ENCODE measurements around the gene PDK4. TPM values are rescaled to one million over a fixed set of nuclear protein-coding genes. Genes with fewer than 3 reads are reported as not detected.

Gene PDK4
- total and polyA plus RNA-seq, 7 experiments from 2014 or later, result 0.62 to 3.6 (median 1.2) TPM; not detected in 4

GRCh38 chr7:95545673-95546072, 50.6 kb downstream of the PDK4 start:
- Histone ChIP-seq H3K27me3 (ENCODE audit: control insufficient read depth in 2 of 2, insufficient read depth in 2 of 2, low read length in 2 of 2) (no peaks in the 10 kb centered on the region), H3K4me1 (ENCODE audit: control insufficient read depth in 2 of 2, insufficient read depth in 2 of 2, low read length in 2 of 2) (no peaks in the 10 kb centered on the region), H3K36me3 (ENCODE audit: control insufficient read depth in 2 of 3, insufficient read depth in 3 of 3, low read length in 3 of 3) (no peaks in the 10 kb centered on the region), H3K4me3 (ENCODE audit: low read length) (no peak overlapping the region), H3K9me3 (ENCODE audit: control insufficient read depth in 2 of 3, low read length in 3 of 3) (no peaks in the 10 kb centered on the region), H3K27ac (ENCODE audit: low read depth, low read length) (no peak overlapping the region)
- no peaks in the 10 kb centered on the region for H3K9me3 Mint-ChIP-seq
- ATAC-seq (no peak), DNase-seq (no peak)
- H3K27me3 Mint-ChIP-seq, result peaks cover 5 to 21% (median 7%) of the 10 kb centered on the region in 5 donors
- intact Hi-C loops (cut with micrococcal nuclease), result no loop called here
- ChIA-PET POLR2A (no interaction called here), CTCF (no interaction called here)
- H3K4me1 Mint-ChIP-seq, result peaks cover 0 to 2% (median 0%) of the 10 kb centered on the region in 7 donors
- H3K27ac Mint-ChIP-seq, result no peak overlapping the region
- H3K36me3 Mint-ChIP-seq, result no peaks in the 10 kb centered on the region
- no peak overlapping the region for H3K4me3 Mint-ChIP-seq

GRCh38 chr7:95545007-95545615, 51.2 kb downstream of the PDK4 start:
- no peaks in the 10 kb centered on the region for H3K27me3 ChIP-seq (ENCODE audit: control insufficient read depth in 2 of 2, insufficient read depth in 2 of 2, low read length in 2 of 2)
- Mint-ChIP-seq H3K27me3 (peaks cover 5 to 21% (median 13%) of the 10 kb centered on the region in 5 donors), H3K9me3 (no peaks in the 10 kb centered on the region), H3K4me1 (peaks cover 0 to 2% (median 0%) of the 10 kb centered on the region in 7 donors), H3K27ac (no peak overlapping the region), H3K4me3 (no peak overlapping the region), H3K36me3 (no peaks in the 10 kb centered on the region)
- no peak overlapping the region for H3K27ac ChIP-seq (ENCODE audit: low read depth, low read length)
- no peaks in the 10 kb centered on the region for H3K9me3 ChIP-seq (ENCODE audit: control insufficient read depth in 2 of 3, low read length in 3 of 3)
- DNase-seq, result no peak
- ChIA-PET POLR2A (no interaction called here), CTCF (no interaction called here)
- H3K4me1 ChIP-seq (ENCODE audit: control insufficient read depth in 2 of 2, insufficient read depth in 2 of 2, low read length in 2 of 2), result no peaks in the 10 kb centered on the region
- no peak overlapping the region for H3K4me3 ChIP-seq (ENCODE audit: low read length)
- H3K36me3 ChIP-seq (ENCODE audit: control insufficient read depth in 2 of 3, insufficient read depth in 3 of 3, low read length in 3 of 3), result no peaks in the 10 kb centered on the region
- ATAC-seq, result no peak
- intact Hi-C loops (cut with micrococcal nuclease), result no loop called here

- Mint-ChIP-seq H3K27ac (no peak overlapping the region), H3K27me3 (peaks cover 5 to 22% (median 18%) of the 10 kb centered on the region in 5 donors), H3K9me3 (no peaks in the 10 kb centered on the region), H3K4me1 (peaks cover 0 to 2% (median 0%) of the 10 kb centered on the region in 7 donors), H3K36me3 (no peaks in the 10 kb centered on the region), H3K4me3 (no peak overlapping the region)
- no peaks in the 10 kb centered on the region for H3K4me1 ChIP-seq (ENCODE audit: control insufficient read depth in 2 of 2, insufficient read depth in 2 of 2, low read length in 2 of 2)
- no peak overlapping the region for H3K4me3 ChIP-seq (ENCODE audit: low read length)
- CTCF ChIA-PET, result no interaction called here
- POLR2A ChIA-PET, result no interaction called here
- ATAC-seq (no peak), DNase-seq (no peak)
- H3K36me3 ChIP-seq (ENCODE audit: control insufficient read depth in 2 of 3, insufficient read depth in 3 of 3, low read length in 3 of 3), result no peaks in the 10 kb centered on the region
- intact Hi-C loops (cut with micrococcal nuclease), result no loop called here
- H3K9me3 ChIP-seq (ENCODE audit: control insufficient read depth in 2 of 3, low read length in 3 of 3), result no peaks in the 10 kb centered on the region
- H3K27ac ChIP-seq (ENCODE audit: low read depth, low read length), result no peak overlapping the region
- H3K27me3 ChIP-seq (ENCODE audit: control insufficient read depth in 2 of 2, insufficient read depth in 2 of 2, low read length in 2 of 2), result no peaks in the 10 kb centered on the region
Observed at GRCh38 chr7:95544171-95544570, 52.1 kb downstream of the PDK4 start.

GRCh38 chr7:95543312-95543711, 53.0 kb downstream of the PDK4 start:
- intact Hi-C loops (cut with micrococcal nuclease), result no loop called here
- CTCF ChIA-PET, result no interaction called here
- no peak overlapping the region for H3K27ac ChIP-seq (ENCODE audit: low read depth, low read length)

GRCh38 chr7:95540366-95540765, 56.0 kb downstream of the PDK4 start:
- Mint-ChIP-seq H3K4me1 (peaks cover 0 to 1% (median 0%) of the 10 kb centered on the region in 7 donors), H3K9me3 (no peaks in the 10 kb centered on the region), H3K36me3 (no peaks in the 10 kb centered on the region), H3K27ac (no peak overlapping the region), H3K4me3 (no peak overlapping the region), H3K27me3 (peaks cover 2 to 26% (median 21%) of the 10 kb centered on the region in 5 donors)
- no peak for DNase-seq
- no peak overlapping the region for H3K27ac ChIP-seq (ENCODE audit: low read depth, low read length)
- no peaks in the 10 kb centered on the region for H3K36me3 ChIP-seq (ENCODE audit: control insufficient read depth in 2 of 3, insufficient read depth in 3 of 3, low read length in 3 of 3)
- ChIA-PET POLR2A (no interaction called here), CTCF (no interaction called here)
- H3K9me3 ChIP-seq (ENCODE audit: control insufficient read depth in 2 of 3, low read length in 3 of 3), result no peaks in the 10 kb centered on the region
- no peak overlapping the region for H3K4me3 ChIP-seq (ENCODE audit: low read length)
- intact Hi-C loops (cut with micrococcal nuclease), result no loop called here
- H3K4me1 ChIP-seq (ENCODE audit: control insufficient read depth in 2 of 2, insufficient read depth in 2 of 2, low read length in 2 of 2), result no peaks in the 10 kb centered on the region
- ATAC-seq, result no peak
- H3K27me3 ChIP-seq (ENCODE audit: control insufficient read depth in 2 of 2, insufficient read depth in 2 of 2, low read length in 2 of 2), result no peaks in the 10 kb centered on the region

More at GRCh38 chr7:95543312-95543711, 53.0 kb downstream of the PDK4 start:
- H3K27ac Mint-ChIP-seq, result no peak overlapping the region
- Histone ChIP-seq H3K9me3 (ENCODE audit: control insufficient read depth in 2 of 3, low read length in 3 of 3) (no peaks in the 10 kb centered on the region), H3K4me1 (ENCODE audit: control insufficient read depth in 2 of 2, insufficient read depth in 2 of 2, low read length in 2 of 2) (no peaks in the 10 kb centered on the region), H3K36me3 (ENCODE audit: control insufficient read depth in 2 of 3, insufficient read depth in 3 of 3, low read length in 3 of 3) (no peaks in the 10 kb centered on the region), H3K4me3 (ENCODE audit: low read length) (no peak overlapping the region), H3K27me3 (ENCODE audit: control insufficient read depth in 2 of 2, insufficient read depth in 2 of 2, low read length in 2 of 2) (no peaks in the 10 kb centered on the region)
- H3K36me3 Mint-ChIP-seq, result no peaks in the 10 kb centered on the region
- POLR2A ChIA-PET, result no interaction called here
- no peak overlapping the region for H3K4me3 Mint-ChIP-seq
- no peaks in the 10 kb centered on the region for H3K9me3 Mint-ChIP-seq
- ATAC-seq, result no peak
- DNase-seq, result no peak
- H3K4me1 Mint-ChIP-seq, result peaks cover 0 to 2% (median 0%) of the 10 kb centered on the region in 7 donors
- H3K27me3 Mint-ChIP-seq, result peaks cover 5 to 26% (median 18%) of the 10 kb centered on the region in 5 donors

GRCh38 chr7:95539426-95539825, 56.9 kb downstream of the PDK4 start:
- CTCF ChIA-PET, result no interaction called here

GRCh38 chr7:95537468-95537867, 58.8 kb downstream of the PDK4 start:
- ChIA-PET CTCF (no interaction called here), POLR2A (no interaction called here)
- no peak for ATAC-seq
- H3K4me3 ChIP-seq (ENCODE audit: low read length), result no peak overlapping the region
- Mint-ChIP-seq H3K4me1 (no peaks in the 10 kb centered on the region), H3K27ac (no peak overlapping the region), H3K9me3 (peaks cover 0 to 5% (median 0%) of the 10 kb centered on the region in 11 donors), H3K4me3 (no peak overlapping the region), H3K27me3 (peaks cover 0 to 32% (median 22%) of the 10 kb centered on the region in 5 donors), H3K36me3 (no peaks in the 10 kb centered on the region)
- H3K27ac ChIP-seq (ENCODE audit: low read depth, low read length), result no peak overlapping the region
- no peaks in the 10 kb centered on the region for H3K9me3 ChIP-seq (ENCODE audit: control insufficient read depth in 2 of 3, low read length in 3 of 3)
- H3K27me3 ChIP-seq (ENCODE audit: control insufficient read depth in 2 of 2, insufficient read depth in 2 of 2, low read length in 2 of 2), result no peaks in the 10 kb centered on the region
- H3K4me1 ChIP-seq (ENCODE audit: control insufficient read depth in 2 of 2, insufficient read depth in 2 of 2, low read length in 2 of 2), result no peaks in the 10 kb centered on the region
- H3K36me3 ChIP-seq (ENCODE audit: control insufficient read depth in 2 of 3, insufficient read depth in 3 of 3, low read length in 3 of 3), result no peaks in the 10 kb centered on the region
- DNase-seq, result no peak
- intact Hi-C loops (cut with micrococcal nuclease), result no loop called here

More at GRCh38 chr7:95539426-95539825, 56.9 kb downstream of the PDK4 start:
- Histone ChIP-seq H3K9me3 (ENCODE audit: control insufficient read depth in 2 of 3, low read length in 3 of 3) (no peaks in the 10 kb centered on the region), H3K4me1 (ENCODE audit: control insufficient read depth in 2 of 2, insufficient read depth in 2 of 2, low read length in 2 of 2) (no peaks in the 10 kb centered on the region), H3K27ac (ENCODE audit: low read depth, low read length) (no peak overlapping the region), H3K4me3 (ENCODE audit: low read length) (no peak overlapping the region), H3K36me3 (ENCODE audit: control insufficient read depth in 2 of 3, insufficient read depth in 3 of 3, low read length in 3 of 3) (no peaks in the 10 kb centered on the region), H3K27me3 (ENCODE audit: control insufficient read depth in 2 of 2, insufficient read depth in 2 of 2, low read length in 2 of 2) (no peaks in the 10 kb centered on the region)
- Mint-ChIP-seq H3K27ac (no peak overlapping the region), H3K9me3 (peaks cover 0 to 3% (median 0%) of the 10 kb centered on the region in 11 donors), H3K4me3 (no peak overlapping the region), H3K27me3 (peaks cover 0 to 29% (median 23%) of the 10 kb centered on the region in 5 donors), H3K36me3 (no peaks in the 10 kb centered on the region), H3K4me1 (no peaks in the 10 kb centered on the region)
- no peak for DNase-seq
- POLR2A ChIA-PET, result no interaction called here
- intact Hi-C loops (cut with micrococcal nuclease), result no loop called here
- no peak for ATAC-seq
